Gastrocnemius medialis (tissue), 4 donors: ENCODE data around the gene WDR38. TPM values are rescaled to one million over a fixed set of nuclear protein-coding genes. Genes with fewer than 3 reads are reported as not detected.

Source experiments
- ATAC-seq, 2 donors: fragments of 150-250 bp; one replicate each; pipeline ENCODE4 v1.9.1; 2016
- DNase-seq, 2 donors: peaks; one replicate each; pipeline ENCODE4 v3.0.0-alpha.2; 2019
- H3K27ac ChIP-seq, 4 donors: fragments of 200-600 bp; sonication (generic); 1 replicate in 1 of 4; 2 replicates in 3 of 4; pipeline ENCODE4 v1.5.1; 2016 to 2018; ENCODE audit warnings: mild to moderate bottlenecking in 2 of 4, moderate library complexity in 1 of 4
- H3K27me3 ChIP-seq, 3 donors: fragments of 200-600 bp; sonication (generic) in 2 of 3; 1 replicate in 1 of 3; 2 replicates in 2 of 3; pipeline versions ENCODE4 v1.5.1 to v1.6.0; 2016 to 2019; ENCODE audit warnings: mild to moderate bottlenecking in 1 of 3, moderate library complexity in 1 of 3
- H3K36me3 ChIP-seq, 2 donors: fragments of 200-600 bp; sonication (generic) in 1 of 2; one replicate each; pipeline ENCODE4 v1.5.1; 2017 to 2018
- H3K4me1 ChIP-seq, 2 donors: fragments of 200-600 bp; sonication (generic) in 1 of 2; one replicate each; pipeline ENCODE4 v1.5.1; 2016 to 2017; ENCODE audit warnings: mild to moderate bottlenecking in 2 of 2
- H3K4me3 ChIP-seq, 4 donors: fragments of 200-600 bp; sonication (generic) in 3 of 4; 1 replicate in 1 of 4; 2 replicates in 3 of 4; pipeline ENCODE4 v1.5.1; 2016 to 2019; ENCODE audit warnings: mild to moderate bottlenecking in 2 of 4
- H3K9me3 ChIP-seq, 3 donors: fragments of 200-600 bp; sonication (generic) in 2 of 3; 1 replicate in 1 of 3; 2 replicates in 2 of 3; pipeline ENCODE4 v1.5.1; 2016 to 2019
- POLR2A ChIP-seq, 2 donors: fragments of 450-650 bp; IDR thresholded peaks; one replicate each; pipeline ENCODE4 v1.6.1; 2017; ENCODE audit warnings: antibody characterized with exemption in 2 of 2, mild to moderate bottlenecking in 2 of 2, moderate library complexity in 2 of 2
- in situ Hi-C, 4 donors: fragments of 200-750 bp; cut with MboI; loops; one replicate each; pipeline versions ENCODE4 v1.15.0 to v1.8.0; 2017; ENCODE audit warnings: low sequenced_read_pairs in 4 of 4
- intact Hi-C: fragments of 100-400 bp; cut with DNase I; formaldehyde crosslinking; loops from one replicate; pipeline ENCODE4 v1.15.1; 2023; ENCODE audit warnings: low total_unique reads
- total RNA-seq, 4 donors: library from RNA; depleted of rRNA; stranded (reverse); fragments of >200 nt; gene quantifications; one replicate each; pipeline versions ENCODE4 v1.1.0 to v1.2.3, GENCODE V29; 2016
- TF ChIP-seq, protein P1 (sequence below), 5 experiments: fragments of 450-650 bp in 3 of 5; fragments of 200-600 bp in 2 of 5; sonication (generic) in 2 of 5; IDR thresholded peaks in 4 of 5; conservative IDR thresholded peaks in 1 of 5; 1 replicate in 4 of 5; 2 replicates in 1 of 5; pipeline ENCODE4 v1.5.1; 2016 to 2019; ENCODE audit warnings: antibody characterized with exemption in 5 of 5, mild to moderate bottlenecking in 3 of 5, moderate library complexity in 3 of 5

WDR38 gene
- total RNA-seq, 4 donors from 2014 or later: not detected

- no peak for DNase-seq
- in situ Hi-C loops: no loop called here
- TF ChIP-seq POLR2A (IDR thresholded peaks at IDR 0.05): no peak
- TF ChIP-seq, protein P1, sequence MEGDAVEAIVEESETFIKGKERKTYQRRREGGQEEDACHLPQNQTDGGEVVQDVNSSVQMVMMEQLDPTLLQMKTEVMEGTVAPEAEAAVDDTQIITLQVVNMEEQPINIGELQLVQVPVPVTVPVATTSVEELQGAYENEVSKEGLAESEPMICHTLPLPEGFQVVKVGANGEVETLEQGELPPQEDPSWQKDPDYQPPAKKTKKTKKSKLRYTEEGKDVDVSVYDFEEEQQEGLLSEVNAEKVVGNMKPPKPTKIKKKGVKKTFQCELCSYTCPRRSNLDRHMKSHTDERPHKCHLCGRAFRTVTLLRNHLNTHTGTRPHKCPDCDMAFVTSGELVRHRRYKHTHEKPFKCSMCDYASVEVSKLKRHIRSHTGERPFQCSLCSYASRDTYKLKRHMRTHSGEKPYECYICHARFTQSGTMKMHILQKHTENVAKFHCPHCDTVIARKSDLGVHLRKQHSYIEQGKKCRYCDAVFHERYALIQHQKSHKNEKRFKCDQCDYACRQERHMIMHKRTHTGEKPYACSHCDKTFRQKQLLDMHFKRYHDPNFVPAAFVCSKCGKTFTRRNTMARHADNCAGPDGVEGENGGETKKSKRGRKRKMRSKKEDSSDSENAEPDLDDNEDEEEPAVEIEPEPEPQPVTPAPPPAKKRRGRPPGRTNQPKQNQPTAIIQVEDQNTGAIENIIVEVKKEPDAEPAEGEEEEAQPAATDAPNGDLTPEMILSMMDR (IDR thresholded peaks at IDR 0.05 in 4 of 5, conservative IDR thresholded peaks at IDR 0.05 in 1 of 5): no peak
Measured at GRCh38 chr9:124860582-124861341, 7.5 kb downstream of the WDR38 start.

GRCh38 chr9:124861342-124862229 lies 8.3 kb downstream of the WDR38 start, which contains the start of the genes ARPC5L and RPL35:
ARPC5L (plus strand) TSS chr9:124862130; CDS start chr9:124869291, 7,161 bp downstream.
RPL35 (minus strand) TSS chr9:124861957; CDS start chr9:124861912, 45 bp downstream.
- Histone ChIP-seq H3K4me3 (peak within 1 kb of the TSS; percentile 85 to 100 (median 100)), H3K36me3 (peaks cover 0 to 44% of the 10 kb centered on the region in 2 donors), H3K27ac (peak within 1 kb of the TSS; percentile 87 to 97 (median 92)), H3K4me1 (peaks cover 35 to 38% of the 10 kb centered on the region in 2 donors), H3K9me3 (no peaks in the 10 kb centered on the region), H3K27me3 (no peaks in the 10 kb centered on the region)
- DNase-seq (peak; percentile 91 to 92), ATAC-seq (peak; percentile 86 to 89)
- intact Hi-C loops: loop anchor here (5.0 to 10.0 kb wide), 3 partner anchors 207 to 381 kb away; partner anchors contain the start of genes HSPA5 and PPP6C
- in situ Hi-C loops: no loop called here
- TF ChIP-seq, protein P1 (IDR thresholded peaks at IDR 0.05 in 4 of 5, conservative IDR thresholded peaks at IDR 0.05 in 1 of 5): peak in 2 of 5 experiments; percentile 27 to 38
- peak; percentile 95 to 97 for TF ChIP-seq POLR2A (IDR thresholded peaks at IDR 0.05)

More at GRCh38 chr9:124860582-124861341, 7.5 kb downstream of the WDR38 start:
- Histone ChIP-seq H3K27me3 (no peaks in the 10 kb centered on the region), H3K27ac (peak overlapping the region; percentile 87 to 97 (median 92)), H3K4me1 (peaks cover 35 to 38% of the 10 kb centered on the region in 2 donors), H3K9me3 (no peaks in the 10 kb centered on the region), H3K36me3 (peaks cover 0 to 44% of the 10 kb centered on the region in 2 donors), H3K4me3 (peak overlapping the region; percentile 85 to 100 (median 100))
- ATAC-seq: no peak
- intact Hi-C loops: loop anchor here (5.0 to 10.0 kb wide), 3 partner anchors 206 to 382 kb away; partner anchors contain the start of genes HSPA5 and PPP6C

DNA sequence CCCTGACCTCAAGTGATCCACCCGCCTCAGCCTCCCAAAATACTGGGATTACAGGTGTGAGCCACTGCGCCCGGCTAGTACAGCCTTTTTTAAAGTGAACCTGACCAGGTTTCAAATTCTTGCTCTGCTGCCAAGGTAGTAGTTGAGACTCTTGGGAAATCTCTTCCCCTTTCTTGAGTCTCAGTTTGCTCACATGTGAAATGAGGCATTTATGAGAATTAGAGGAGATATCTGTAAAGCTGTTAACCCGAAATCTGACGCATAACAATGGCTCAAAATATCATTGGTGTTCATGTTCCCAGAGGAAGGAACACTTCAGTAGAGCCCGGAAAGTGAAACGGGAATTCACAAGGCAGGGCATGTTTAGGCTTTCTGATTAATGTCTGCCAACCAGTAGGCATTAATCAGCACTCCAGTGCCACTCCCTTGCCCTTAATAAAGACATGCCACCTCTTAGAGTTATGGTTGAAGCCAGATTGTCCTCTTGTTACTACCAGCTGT lies 10.2 kb downstream of the WDR38 start:
- peak overlapping the region; percentile 87 to 97 (median 92) for H3K27ac ChIP-seq
- peaks cover 46 to 48% of the 10 kb centered on the region in 2 donors for H3K4me1 ChIP-seq
- no peaks in the 10 kb centered on the region for H3K9me3 ChIP-seq
- H3K36me3 ChIP-seq: peaks cover 0 to 26% of the 10 kb centered on the region in 2 donors
- ATAC-seq (no peak), DNase-seq (no peak)
- in situ Hi-C loops (no loop called here), intact Hi-C loops (loop anchor here (5.0 to 10.0 kb wide), 3 partner anchors 209 to 379 kb away; partner anchors contain the start of genes HSPA5 and PPP6C)
- no peak overlapping the region for H3K4me3 ChIP-seq
- TF ChIP-seq, protein P1 (IDR thresholded peaks at IDR 0.05 in 4 of 5, conservative IDR thresholded peaks at IDR 0.05 in 1 of 5): no peak
- TF ChIP-seq POLR2A (IDR thresholded peaks at IDR 0.05): no peak
- no peaks in the 10 kb centered on the region for H3K27me3 ChIP-seq
